Fibroblast of lung (primary cell): Measurements from ENCODE around the gene DDA1.

ENCODE experiments used
- EZH2 ChIP-seq: IDR thresholded peaks from 2 replicates; pipeline ENCODE4 v1.5.1; 2012; ENCODE audit warnings: low read length, control low read depth, mild to moderate bottlenecking; ENCODE audit errors: missing control alignments
- TF ChIP-seq, protein P1 (sequence below), 2 donors: IDR thresholded peaks in 1 of 2; conservative IDR thresholded peaks in 1 of 2; 1 replicate in 1 of 2; 2 replicates in 1 of 2; pipeline ENCODE4 v1.5.1; 2011 to 2012; ENCODE audit warnings: low read length in 2 of 2, control low read depth in 1 of 2, inconsistent platforms in 1 of 2, low read depth in 1 of 2, mild to moderate bottlenecking in 1 of 2

DNA sequence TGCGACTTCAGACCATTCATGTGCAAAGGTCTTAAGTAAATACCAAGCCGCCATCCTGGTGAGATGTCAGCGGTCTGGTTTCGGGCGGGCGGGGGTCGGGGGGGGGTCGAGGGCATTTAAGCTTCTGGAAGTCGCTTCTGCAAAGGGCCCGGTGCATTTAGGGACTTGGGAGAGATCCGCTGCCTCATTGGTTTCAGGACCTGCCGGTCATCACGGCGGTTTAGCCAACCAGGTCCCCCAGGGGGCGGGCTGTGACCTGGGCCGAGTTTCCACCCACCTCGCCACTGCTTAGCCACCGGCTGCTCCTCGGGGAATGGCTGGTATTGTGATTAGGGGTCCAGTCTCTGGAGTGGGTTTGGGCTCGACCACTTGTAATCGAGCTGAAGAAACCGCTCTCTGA, 19.9 kb upstream of the DDA1 start:
- TF ChIP-seq, protein P1, sequence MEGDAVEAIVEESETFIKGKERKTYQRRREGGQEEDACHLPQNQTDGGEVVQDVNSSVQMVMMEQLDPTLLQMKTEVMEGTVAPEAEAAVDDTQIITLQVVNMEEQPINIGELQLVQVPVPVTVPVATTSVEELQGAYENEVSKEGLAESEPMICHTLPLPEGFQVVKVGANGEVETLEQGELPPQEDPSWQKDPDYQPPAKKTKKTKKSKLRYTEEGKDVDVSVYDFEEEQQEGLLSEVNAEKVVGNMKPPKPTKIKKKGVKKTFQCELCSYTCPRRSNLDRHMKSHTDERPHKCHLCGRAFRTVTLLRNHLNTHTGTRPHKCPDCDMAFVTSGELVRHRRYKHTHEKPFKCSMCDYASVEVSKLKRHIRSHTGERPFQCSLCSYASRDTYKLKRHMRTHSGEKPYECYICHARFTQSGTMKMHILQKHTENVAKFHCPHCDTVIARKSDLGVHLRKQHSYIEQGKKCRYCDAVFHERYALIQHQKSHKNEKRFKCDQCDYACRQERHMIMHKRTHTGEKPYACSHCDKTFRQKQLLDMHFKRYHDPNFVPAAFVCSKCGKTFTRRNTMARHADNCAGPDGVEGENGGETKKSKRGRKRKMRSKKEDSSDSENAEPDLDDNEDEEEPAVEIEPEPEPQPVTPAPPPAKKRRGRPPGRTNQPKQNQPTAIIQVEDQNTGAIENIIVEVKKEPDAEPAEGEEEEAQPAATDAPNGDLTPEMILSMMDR (conservative IDR thresholded peaks at IDR 0.05 in 1 of 2, IDR thresholded peaks at IDR 0.05 in 1 of 2; ENCODE audit: low read depth in 1 of 2, low read length in 2 of 2) = no peak
- no peak for TF ChIP-seq EZH2
